Endothelial cell of hepatic sinusoid (primary cell): ENCODE measurements around the gene BRCA2.

Experiments
- in situ Hi-C: cut with HindIII; loops from 2 replicates; pipeline ENCODE4 v1.10.0; 2017; ENCODE audit warnings: low sequenced_read_pairs

The BRCA2 gene

DNA sequence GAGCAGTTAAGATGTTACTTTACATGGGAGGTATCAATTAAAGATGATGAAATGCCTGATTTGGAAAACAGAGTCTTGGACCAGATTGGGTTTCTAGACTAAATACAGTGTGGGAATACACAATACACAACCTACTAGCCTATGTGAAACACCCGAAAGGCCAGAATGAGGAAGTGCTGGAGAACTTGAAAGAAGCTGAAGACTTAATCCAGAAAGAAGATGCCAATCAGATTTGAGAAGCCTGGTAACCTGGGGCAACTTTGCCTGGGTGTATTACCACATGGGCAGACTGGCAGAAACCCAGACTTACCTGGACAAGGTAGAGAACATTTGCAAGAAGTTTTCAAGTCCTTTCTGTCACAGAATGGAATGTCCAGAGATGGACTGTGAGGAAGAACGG lies 69.4 kb downstream of the BRCA2 start:
- in situ Hi-C loops: no loop called here

DNA sequence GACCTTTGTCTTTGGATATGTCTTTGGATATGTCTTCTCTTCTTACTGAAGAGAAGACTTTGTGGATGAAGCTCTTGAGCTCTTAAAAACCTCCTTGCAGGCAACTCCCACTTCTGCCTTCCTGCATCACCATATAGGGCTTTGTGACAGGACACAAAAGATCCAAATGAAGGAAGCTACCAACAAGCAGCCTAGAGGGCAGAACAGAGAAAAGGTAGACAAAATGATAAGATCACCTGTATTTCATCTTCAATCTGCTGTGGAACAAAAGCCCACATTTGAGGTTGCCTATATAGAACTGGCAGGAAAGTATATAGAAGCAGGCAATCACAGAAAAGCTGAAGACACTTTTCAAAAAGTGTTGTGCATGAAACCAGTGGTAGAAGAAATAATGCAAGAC lies 70.1 kb downstream of the BRCA2 start:
- in situ Hi-C loops: no loop called here

DNA sequence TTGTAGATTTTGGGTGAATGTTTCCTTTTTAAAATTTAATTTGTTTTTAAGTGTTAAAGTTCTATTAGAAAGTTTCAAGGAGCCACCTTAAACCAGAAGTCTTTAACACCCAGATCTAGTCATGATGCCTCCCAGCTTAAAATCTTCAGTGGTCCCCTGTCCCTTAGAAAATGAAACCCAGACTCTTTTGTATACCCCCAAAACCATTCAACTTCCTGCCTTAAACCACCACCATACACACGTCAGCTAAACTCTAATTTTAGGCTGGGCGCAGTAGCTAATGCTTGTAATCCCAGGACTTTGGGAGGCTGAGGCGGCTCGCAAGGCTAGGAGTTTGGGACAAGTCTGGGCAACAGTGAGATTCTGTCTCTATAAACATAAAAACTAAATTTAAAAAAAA lies 74.7 kb downstream of the BRCA2 start:
- in situ Hi-C loops: no loop called here

DNA sequence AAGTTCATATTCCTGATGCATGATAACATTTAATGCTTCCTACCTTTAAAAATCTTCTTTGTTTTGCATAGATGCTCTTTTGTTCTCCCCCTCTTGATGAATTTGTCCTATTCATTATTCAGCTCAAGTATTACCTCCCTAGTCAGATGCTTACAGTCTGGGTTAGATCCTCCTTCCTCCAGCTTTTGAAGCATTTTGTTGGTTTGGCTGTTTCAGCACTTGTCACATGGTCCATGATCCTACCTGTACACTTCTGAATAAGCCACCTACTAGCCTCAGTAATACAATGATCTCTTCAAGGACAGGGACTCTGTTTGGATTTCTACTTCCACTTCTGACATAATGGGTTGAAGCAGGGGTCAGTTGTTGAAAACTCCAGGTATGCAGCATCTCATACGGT lies 75.2 kb downstream of the BRCA2 start:
- in situ Hi-C loops: no loop called here

DNA sequence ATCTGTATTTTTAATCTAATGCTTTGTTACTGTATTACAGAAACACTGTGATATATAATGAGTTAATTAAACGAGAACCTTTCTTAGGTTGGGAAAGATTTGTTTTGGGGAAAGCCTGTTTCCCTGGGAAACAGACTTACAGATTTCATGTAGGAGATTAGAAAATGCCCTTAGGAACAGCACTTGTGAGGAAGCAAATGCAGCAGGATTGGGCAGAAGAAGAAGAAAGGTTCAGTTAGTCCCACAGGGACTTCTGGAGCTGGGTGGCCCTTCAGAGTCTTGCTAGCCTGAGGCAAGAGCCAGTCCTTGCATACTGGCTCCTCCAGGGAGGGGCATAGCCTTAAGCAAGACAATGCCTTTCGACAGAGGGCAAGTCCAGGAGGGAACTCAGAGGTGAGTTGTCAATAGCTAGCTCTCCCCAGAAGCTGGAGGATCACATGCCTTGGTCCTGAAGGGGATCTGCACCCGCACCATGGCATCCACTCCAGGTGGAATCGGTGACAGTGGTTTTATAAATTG lies 75.9 kb downstream of the BRCA2 start:
- in situ Hi-C loops: no loop called here

DNA sequence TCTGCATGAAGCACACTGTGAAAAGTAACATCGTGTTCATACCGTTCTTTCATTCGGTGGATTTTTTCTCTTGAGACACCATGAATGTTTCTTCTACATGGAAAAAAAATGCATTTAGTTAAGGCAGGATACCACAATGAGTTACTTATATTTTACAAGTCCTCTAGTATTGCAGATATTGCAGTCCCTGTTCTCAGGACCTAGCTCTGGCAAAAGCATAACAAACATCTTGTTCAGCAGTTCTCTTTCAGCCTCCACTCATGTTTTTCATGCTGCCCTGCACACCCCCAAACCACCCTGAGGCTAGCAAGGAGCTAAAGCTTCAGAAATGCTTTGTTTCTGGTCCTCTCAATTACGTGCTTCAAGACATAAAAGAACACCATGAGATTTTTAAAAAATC lies 87.8 kb downstream of the BRCA2 start:
- in situ Hi-C loops: no loop called here

DNA sequence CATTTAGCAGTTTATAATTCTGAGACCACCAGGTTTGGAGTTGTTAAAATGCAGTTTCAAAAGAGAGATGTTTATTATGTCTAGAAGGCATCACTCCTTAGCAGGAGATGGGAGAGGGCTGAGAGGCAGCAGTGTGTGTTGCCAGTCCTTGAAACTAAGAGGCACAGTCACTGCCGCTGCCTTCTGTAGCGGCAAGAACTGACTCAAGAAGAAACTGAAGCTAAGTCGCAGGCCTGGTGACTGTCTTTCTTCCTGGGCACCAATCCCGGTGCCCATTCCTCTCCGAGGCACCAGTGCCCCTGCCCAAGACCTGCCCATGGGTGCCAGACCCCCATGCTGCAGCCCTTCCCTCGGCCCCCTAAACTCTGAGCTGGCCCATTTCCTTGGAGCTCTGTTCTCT lies 92.5 kb downstream of the BRCA2 start:
- in situ Hi-C loops: no loop called here

DNA sequence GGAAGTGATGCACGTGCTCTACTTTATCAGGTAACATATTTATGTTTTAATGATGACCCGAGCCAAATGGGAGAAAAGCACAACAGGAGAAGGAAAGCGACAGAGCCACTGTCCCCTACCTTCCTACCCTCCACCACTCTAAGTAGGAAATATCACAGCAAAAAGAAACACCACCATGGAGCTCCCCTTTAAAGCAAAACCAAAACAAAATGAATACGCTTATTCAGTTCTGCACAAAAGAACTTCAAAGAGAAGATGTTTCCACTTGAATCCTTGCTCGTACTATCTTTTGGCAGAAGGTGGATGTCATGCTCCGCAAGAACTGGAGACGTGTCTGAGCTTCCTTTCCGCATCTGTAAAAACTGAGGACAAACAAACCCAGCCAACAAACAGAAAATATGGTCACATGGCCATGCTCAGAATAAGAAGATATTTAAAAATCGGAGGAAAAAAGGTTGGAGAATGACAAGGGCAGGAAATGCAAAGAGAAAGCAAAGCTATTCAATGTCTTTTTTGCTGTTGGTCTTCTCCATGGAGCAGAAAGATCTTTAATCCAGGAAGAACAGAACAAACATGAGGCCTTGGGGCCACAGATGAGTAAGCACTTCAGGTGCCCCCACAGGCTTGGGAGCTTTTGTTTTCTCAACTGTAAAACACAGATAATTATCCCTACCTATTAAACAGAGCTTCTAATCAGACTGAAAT lies 93.1 kb downstream of the BRCA2 start:
- in situ Hi-C loops: no loop called here

DNA sequence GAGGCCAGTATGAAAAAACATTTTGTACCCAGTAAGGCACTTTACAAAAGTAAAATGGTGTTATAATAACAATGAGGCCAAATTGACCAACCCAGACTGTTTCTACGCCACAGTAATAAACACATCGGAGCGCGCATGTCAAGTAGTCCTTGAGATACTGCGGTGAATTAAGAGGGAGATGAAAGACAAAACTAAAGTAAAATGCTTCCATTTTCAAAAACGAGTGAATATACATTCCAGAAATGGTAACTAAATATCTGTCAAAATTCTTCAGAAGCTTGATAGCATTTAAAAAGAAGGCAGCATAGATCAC lies 93.6 kb downstream of the BRCA2 start:
- in situ Hi-C loops: no loop called here

DNA sequence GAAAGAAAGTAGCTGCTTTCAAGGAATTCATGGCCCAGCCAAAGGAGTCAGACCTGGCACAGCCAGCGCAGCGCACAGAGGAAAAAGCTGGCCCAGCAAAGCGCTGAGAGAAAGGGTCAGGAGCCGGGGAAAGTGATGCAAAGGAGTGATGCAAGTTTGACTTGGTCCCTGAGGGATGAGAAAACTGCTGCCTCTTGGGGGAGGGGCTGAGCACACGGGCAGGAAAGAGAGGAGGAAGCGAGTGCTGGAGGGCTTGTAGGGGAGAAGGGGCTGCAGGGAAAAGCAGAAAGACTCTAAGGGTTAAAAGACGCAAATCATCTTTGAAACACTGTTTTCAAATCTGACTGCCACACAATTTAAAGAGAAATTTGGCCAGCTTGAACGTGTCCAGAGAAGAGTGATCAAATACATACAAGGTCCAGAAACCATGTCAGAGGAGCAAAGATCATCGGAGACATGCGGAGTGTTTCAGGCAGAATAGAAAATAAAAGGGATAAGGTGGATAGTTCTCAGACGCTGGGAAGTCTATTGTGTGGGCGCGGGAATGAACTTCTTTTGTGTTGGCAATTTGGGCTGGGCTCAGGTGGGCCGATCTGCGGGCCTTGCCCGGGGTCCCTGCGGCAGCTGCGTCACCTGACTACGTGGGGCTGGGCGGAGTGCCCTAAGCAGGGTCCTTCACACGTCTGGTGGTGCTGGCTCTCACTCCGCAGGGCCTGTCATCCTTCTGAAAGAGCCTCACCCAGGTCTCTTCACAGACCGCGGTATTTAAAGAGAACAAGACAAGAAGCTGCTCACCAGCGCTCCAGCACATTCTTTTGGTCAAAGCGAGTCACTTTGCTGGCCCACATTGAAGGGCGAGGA lies 94.5 kb downstream of the BRCA2 start:
- in situ Hi-C loops: no loop called here

DNA sequence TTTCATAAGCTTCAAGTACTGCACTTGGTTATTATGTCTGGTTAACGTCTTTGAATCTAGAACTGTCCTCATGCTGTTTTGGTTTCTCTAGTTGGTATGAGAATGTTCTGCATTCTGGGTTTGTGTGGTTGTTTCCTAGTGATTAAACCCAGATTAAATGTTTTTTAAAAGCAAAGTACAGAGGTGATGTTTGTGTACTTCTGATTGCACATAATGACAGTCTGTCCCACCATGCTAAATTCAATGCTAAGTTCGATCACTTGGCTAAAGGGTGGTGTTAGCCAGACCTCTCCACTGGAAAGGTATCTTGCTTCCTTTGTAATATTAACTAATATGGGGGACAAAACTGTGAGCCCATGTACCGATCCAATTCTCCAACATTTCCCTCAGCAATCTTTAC lies 98.0 kb downstream of the BRCA2 start:
- in situ Hi-C loops: no loop called here

DNA sequence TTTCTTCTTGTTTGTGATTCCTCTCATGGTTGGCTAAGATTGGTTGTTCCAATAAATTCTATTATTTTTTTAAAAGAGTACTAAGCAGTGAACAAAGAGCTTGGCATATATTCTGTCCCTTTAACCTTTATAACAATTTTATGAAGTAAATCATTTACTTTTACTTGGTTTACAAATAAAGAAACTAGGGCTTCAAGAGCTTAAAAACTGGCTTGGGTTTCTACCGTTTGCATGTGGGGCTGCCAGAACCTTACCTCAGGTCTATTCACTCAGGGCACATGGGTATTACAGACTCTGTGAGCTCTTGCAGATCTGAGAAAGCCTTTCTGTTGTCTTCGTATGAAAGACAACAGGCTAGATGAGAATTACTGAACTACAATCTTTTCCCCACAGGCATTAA lies 99.3 kb downstream of the BRCA2 start:
- in situ Hi-C loops: no loop called here

DNA sequence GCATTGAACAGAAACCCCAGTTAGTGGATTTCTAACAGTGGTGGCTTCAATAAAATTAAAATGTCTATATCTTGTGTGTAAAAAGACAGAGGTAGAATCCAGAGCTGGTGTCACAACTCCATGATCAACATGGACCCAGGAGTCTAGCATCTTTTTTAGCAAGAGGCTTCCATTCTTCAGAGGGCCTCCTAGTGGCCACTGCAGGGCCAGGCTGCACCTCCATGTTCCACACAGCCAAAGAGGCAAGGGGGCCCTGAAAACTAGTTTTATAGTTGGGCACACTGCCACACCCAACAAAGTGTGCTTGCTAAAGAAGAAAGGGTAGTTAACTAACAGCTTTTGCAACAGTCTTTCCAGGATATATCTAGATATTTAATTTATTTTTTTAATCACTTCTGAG lies 99.7 kb downstream of the BRCA2 start:
- in situ Hi-C loops: no loop called here

DNA sequence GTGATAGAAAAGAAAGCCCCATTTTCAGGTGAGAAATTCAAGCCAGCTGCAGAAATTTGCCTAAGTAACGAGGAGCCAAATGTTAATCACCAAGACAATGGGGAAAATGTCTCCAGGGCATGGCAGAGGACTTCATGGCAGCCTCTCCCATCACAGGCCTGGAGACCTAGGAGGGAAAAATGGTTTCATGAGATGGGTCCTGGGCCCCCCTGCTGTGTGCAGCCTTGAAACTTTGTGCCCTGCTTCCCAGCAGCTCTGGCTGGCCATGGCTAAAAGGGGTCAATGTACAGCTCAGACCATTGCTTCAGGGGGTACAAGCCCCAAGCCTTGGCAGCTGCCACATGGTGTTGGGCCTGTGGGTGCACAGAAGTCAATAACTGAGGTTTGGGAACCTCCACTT lies 102.7 kb downstream of the BRCA2 start:
- in situ Hi-C loops: no loop called here

DNA sequence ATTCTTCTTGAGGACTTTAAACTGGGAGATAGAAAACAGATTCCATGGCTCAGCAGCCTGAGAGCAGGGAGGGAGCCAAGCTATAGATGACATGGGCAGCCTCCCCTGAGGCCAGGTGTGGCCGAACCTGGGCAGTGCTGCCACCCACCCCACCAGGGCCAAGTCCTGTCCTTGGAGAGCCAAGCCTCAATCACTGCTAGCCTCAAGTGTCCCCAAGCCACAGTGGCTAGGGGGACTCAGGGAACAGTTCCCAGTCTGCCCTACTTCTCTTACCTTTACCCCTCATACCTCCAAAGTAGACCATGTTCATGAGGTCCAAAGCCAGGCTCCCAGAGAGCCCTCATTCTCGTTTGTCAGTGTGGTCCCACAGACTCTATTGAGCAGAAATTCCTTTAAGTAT lies 104.6 kb downstream of the BRCA2 start:
- in situ Hi-C loops: no loop called here

DNA sequence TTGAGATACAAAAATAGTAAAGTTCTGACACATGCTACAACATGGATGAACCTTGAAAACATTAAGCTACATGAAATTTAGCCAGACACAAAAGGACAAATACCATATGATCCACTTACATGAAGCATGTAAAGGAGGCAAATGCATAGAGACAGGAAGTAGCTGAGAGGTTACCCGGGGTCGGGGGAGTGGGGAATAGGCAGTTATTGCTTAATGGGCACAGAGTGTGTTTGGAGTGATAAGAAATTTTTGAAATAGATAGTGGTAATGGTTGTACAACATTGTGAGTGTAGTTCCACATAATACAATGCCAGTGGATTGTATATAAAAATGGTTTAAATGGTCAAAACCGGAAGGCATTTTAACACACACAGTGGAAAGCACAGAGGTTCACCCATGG lies 108.3 kb downstream of the BRCA2 start:
- in situ Hi-C loops: no loop called here

DNA sequence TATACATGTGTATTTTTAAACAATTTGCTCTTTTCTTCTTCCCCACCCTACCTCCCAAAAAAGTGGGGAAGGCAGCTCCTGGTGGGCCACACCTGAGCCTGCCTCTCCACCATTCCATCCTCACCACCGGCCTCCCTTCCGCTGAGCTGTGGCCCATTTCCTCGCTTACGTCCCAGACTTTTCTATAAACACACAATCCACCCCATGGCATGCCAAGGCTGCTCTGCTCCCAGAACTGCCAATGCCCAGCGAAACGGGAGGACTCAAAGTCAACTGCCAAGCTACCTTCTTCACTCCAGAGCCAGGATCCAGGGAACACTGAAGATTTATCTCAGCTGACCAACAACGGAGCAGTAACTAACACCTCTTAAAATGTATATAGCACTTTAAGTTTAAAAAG lies 109.8 kb downstream of the BRCA2 start:
- in situ Hi-C loops: no loop called here

DNA sequence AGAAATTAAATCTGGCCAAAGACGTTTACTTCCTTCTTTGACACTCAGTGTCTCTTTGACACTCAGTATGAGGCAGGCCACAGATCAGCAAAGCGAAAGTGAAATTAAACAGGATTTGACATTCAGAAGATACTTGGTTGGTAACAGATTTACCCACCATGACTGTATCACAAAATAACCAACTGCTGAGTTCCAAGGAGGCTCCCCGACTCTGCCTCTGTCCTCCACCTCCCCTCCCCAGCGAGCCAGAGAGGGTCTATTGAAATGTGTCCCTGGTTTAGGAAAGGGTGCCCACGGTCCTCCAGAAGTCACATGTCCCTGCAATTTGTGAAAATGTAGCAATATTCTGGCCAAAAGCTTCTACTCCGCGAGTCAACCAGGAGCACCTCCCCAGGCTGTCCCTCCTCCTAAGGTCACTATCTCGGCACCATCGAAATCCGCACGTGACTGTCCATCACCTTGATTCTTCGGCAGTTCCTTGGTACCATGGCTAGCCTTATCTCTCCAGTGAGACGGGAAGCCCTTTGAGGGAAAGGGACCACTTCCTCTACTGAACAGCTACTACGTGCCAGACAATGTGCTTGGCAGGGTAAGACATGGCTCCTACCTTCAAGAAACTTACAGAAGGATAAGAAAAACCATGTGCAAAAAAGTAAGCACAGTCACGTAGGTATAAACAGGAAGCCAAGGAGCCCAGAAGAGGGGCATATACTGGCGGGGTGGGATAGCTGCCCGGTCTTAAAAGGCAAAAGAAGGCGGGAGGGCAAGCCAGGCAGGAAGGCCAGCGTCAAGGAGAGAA lies 111.1 kb downstream of the BRCA2 start:
- in situ Hi-C loops: no loop called here

DNA sequence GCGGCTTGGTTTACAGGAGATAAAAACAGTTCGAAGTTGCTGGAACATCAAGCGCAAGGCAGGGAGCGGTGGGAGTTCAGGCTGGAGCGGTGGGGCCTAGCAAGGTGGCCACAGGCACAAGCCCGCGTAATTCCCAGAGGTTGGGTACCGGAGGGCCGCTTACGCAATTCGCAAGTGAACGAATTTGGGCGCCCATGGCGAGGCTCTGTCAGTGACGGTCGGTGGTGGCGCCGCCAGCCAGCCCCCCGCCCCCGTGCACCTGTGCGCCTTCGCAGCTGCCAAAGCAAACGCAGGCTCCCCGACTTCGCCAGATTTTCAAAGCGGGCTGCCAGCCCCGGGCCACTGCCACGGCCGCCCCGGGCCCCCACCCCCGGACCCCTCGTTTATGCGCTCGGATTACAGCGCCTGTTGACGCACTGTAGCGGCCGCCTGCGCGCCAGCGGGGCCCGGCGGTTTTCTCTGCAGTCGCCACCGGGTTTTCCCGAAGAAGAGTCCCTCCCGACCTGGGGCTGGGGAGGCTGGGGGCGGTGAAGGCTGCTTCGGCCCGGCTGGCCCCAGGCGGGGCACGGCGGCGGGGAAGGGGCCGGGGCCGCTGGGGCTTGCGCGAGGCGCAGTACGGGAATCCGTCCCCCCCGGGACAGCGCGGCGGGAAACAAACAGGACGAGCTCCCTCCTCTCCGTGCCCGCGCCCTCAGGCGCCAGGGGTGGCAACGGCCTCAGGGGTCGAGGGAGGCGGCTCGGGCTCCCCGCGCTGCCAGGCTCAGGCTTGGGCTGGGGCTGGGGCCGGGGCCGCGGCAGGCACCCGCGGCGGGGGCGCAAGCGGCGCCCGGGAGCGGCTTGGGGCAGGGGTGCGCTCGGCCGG lies 111.9 kb downstream of the BRCA2 start:
- in situ Hi-C loops: no loop called here

DNA sequence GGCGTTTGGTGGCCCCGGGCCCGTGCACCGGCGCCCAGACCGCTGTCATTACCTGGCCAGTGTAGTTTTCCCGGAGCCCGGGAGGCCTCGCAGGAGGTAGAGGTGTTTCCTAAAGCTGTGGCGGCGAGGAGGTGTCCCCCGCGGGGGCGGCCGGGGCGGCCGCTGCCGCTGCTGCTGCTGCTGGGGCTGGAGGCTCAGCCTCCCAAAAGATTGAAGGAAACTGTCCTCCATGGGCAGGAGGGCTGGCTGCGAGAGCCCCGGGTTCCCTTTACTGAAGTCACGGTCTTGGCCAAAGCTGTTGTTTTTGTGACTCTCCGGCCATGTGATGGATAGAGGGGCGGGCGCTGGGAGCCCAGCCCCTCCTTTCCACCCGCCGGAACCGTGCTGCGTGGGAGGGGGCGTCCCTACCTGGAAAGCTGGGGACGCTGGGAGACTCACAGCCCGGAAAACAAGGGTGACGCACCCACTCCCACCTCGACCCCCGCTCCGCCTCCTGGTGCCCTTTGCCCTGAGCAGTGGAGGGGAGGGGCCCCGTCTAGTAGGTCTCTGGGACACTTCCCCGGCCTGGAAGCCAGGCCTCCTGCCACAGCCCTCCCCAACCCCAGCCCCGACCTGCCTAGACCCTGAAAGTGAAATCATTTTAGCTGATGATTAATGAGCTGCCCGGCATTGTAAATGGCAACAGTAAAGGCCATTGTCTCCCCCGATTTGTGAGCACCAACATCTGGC lies 112.7 kb downstream of the BRCA2 start, which contains the start of gene N4BP2L1:
Gene N4BP2L1, minus strand, starts transcription at position 279 of the 729 bp plus-strand sequence. Its CDS starts 48 bp downstream, at position 231.
- in situ Hi-C loops: no loop called here
